GM20431 (cell line): ENCODE results near the gene OR51I1.

Experiments
- in situ Hi-C: fragments of 300-500 bp; cut with MseI, MboI; formaldehyde crosslinking; loops from one replicate; pipeline ENCODE4 v1.15.0; 2020; ENCODE audit warnings: low sequenced_read_pairs; ENCODE audit not compliant: unreplicated experiment

The OR51I1 gene, protein sequence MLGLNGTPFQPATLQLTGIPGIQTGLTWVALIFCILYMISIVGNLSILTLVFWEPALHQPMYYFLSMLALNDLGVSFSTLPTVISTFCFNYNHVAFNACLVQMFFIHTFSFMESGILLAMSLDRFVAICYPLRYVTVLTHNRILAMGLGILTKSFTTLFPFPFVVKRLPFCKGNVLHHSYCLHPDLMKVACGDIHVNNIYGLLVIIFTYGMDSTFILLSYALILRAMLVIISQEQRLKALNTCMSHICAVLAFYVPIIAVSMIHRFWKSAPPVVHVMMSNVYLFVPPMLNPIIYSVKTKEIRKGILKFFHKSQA

DNA sequence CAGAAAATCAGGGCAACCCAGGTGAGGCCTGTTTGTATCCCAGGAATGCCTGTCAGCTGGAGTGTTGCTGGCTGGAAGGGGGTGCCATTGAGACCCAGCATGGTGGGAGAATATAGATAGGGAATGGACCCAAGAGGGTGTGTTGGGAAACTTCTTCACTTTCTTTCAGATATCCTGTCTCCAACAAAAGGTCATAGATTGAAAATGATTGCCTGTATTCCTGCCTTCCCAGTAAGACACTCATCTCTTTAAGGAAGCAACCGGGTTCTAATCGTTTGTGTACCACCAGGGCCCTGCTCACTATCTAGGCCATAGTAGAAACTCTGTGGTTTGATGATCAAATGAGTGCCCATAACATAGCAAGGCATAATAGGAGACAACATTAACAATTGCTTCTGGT is at the start of gene OR51I1:
OR51I1 (minus strand) TSS at position 101 of the 400 bp plus-strand sequence; CDS start at position 101, 0 bp downstream.
- in situ Hi-C loops: no loop called here

DNA sequence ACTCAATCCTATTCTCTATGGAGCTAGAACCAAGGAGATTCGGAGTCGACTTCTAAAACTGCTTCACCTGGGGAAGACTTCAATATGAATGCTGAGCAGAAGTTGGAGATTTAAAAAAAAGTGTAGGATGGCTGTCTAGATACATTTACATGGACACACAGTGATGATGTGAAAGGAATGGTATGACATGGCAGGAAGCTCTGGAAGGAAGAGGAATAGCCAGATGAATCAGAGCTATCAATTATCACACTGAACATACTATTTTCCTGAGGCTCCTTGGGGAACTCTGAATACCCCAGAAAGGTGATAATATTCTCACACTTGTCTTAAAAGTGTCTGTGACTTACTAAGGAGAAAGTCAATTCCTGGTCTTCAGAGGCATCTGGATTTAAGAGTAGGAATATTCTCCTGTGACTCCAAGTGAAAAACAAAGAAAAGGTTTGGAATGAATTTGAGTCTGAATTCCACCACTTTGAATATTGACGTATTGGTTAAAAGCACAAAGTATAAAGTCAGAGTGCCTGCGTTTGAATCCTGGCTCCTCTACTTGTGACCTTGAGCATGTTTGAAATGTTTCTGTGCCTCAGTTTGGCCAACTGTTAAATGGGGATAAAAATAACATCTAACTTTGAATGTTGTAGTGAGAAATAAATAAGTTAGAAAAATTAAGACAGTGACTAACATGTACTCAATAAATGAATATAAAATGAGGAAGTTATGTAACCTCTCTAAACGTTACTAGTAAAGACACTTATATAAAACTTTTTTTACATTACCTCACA is 48.5 kb upstream of the OR51I1 start:
- in situ Hi-C loops: no loop called here

DNA sequence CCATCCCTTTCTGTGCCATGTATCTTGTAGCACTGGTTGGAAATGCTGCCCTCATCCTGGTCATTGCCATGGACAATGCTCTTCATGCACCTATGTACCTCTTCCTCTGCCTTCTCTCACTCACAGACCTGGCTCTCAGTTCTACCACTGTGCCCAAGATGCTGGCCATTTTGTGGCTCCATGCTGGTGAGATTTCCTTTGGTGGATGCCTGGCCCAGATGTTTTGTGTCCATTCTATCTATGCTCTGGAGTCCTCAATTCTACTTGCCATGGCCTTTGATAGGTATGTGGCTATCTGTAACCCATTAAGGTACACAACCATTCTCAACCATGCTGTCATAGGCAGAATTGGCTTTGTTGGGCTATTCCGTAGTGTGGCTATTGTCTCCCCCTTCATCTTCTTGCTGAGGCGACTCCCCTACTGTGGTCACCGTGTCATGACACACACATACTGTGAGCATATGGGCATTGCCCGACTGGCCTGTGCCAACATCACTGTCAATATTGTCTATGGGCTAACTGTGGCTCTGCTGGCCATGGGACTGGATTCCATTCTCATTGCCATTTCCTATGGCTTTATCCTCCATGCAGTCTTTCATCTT is 47.6 kb upstream of the OR51I1 start:
- in situ Hi-C loops: no loop called here

DNA sequence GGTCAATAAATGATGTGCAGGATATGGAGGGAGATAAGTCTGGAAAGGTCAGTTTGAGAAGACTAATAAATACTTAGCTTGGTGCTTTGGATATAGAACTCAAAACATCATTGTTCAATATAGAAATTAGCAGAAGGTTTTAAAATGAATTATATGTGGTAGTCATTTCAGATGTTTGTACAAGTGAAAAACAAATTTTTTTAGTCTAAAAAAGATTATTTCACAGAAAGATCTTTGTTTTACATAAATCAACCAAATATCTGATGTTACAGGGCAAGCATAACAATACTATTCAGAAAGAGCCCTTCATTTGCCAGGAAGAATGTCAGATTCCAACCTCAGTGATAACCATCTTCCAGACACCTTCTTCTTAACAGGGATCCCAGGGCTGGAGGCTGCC is 47.1 kb upstream of the OR51I1 start, which contains the start of gene OR52D1:
OR52D1 (plus strand) TSS at position 301 of the 400 bp plus-strand sequence; CDS start at position 323, 22 bp downstream.
- in situ Hi-C loops: no loop called here

DNA sequence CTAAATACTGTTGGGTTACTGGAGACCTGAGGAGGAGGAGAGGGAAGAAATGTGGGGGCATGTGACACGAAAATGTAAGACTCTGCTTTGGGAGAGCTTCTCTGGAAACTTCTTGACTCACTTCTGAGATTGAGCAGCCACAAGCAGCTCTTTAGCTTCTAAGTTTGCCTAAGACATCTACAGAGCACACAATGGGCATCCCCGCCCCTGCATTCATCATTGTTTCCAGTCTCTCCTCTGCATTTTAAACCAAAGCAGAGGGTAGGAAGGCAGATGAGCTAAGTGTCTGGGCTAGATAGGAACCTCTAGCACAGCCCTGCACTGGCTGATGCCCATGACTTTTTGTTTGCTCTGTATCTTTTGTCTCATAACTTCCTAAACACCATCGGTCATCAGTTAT is 45.1 kb upstream of the OR51I1 start:
- in situ Hi-C loops: no loop called here

DNA sequence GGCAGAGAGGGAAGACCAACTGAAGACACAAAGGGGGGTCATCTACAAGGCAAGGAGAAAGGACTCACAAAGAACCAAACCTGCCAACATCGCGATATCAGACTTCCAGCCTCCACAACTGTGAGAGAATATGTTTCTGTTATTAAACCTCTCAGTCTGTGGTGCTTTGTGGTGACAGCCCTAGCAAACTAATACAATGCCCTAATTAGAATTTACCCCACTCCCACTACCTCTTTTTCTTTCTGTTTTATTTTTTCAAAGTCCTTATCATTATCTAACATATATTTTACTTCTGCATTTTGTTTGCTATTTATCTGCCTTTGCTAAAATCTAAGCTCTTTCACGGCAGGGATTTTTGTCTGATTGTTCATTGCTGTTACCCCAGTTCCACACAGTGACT is 44.7 kb upstream of the OR51I1 start:
- in situ Hi-C loops: no loop called here

DNA sequence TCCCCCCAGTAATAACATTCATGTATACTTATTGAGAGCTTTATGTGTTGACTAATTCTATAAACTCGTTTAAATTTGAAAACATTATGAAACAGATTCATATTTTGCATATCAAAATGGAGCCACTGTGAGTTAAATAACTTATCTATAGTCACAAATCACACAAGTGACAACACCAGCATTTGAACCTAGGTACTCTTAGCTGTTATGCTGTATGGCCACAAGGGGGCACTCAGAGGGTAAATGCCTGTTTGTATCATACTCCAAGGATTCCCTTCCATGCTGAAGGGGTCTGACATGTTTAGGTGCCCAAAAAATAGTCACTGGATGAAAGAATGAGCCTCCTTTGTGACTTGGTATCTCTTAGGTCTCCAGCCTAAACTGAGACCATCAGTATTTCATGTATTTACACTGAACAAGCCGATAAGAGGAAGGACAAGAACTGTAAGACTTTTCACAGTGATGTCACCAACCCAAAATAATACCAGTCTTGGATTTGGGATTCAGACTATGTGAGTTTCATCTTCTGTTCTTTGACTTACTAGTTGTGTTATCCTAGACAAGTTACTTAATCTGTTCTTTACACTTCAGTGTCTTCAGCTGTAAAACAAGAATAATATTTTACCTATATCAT is 35.0 kb upstream of the OR51I1 start:
- in situ Hi-C loops: no loop called here

DNA sequence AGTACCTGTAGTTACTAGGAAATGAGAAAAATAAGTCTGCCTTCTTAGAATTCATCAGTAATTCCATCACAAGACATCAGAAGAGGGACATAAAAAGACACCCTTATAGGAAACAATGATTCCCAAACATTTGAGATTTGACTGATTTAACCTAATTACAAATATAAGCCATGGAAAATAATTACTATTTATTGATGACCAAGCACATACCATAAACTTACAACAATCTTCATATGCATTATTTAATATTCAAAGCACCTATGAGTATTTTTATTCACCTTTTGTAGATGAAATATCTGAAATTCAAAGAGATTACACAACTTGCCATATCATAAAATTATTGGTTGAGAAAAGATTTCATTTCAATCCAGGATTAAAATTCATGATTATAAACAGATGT is 32.6 kb upstream of the OR51I1 start:
- in situ Hi-C loops: no loop called here

DNA sequence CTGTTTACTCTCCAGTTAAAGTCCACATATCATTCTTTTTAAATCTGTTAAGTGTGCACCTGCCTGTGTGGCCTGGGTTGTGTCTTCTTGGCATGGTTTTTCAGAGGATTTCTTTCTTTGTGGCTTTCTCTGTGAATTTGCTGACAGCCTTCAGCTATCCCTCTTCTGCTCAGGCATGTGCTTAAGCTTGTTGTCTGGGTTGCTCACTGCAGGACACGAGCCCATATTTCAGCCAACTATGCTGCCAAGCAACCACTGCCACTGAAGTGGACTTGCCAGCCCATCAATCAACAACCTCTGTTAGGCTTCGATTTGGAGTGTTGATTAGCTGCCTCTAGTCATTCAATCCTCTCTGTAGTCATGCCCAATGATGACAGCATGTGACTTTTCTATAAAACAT is 26.2 kb upstream of the OR51I1 start:
- in situ Hi-C loops: no loop called here

DNA sequence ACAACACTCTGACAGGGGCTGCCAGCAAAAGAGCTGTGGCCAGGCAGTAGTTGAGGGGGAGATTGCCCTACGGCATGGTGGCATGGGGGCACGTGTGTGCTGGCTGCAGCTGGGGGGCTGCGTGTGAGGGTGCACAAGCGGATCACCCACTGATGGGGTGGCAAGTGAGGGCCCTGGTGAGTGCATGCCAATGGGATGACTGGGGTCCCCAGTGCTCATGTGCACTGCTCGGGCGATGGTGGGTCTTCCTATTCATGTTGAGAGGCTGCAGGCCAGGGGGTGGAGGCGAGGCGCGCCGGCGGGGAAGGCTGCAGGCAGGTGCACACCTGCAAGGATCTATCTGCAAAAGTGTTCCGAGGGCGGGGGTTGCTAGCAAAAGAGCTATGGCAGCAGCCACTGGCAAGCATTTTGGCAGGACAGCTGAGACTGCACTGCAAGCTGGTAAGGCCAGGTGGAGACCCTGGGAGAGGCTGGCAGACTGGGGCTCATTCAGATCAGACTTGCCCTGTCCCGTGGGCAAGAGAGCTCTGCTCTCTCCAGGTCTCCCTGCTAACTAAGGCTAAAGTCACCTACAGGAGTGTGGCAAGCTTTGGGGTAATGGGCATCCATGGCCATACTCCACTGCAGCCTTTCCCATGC is 19.8 kb upstream of the OR51I1 start:
- in situ Hi-C loops: no loop called here

DNA sequence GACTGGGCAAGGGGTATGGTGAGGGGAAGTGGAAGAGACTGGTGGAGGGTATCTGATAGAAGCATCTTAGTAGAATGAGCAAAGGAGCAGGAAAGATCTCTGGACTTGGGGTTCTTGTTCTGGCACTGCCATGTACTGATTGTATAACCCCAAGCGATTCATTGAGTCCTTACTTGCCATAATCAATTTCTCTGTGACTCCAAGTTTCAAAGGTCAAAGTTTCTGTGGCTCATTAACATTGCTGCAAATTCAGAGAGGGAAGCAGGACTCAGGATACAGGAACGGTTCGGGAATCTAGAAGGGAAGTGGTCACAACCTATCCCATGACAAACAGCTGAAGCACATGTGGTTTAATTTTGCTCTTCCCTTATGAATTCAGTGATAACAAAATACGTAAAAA is 8.1 kb upstream of the OR51I1 start:
- in situ Hi-C loops: no loop called here

DNA sequence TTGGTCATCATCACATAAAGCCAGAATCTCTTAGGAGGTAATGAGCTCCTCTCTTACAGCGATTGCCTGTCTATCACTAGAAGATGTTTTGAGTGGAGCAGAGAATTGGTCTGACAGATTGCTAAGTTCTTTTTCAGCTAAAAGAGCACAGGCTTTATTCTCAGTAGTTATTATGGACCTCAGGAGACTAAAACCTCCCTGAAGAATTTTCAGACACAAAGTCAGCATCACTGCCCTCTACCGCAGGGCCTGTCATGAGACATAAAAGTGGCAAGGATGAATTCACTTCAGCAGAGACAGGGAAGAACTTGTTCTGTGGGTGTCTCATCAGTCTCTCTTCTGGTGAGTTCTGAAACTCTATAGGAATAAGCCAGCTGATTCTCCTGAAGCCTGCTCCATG is 7.7 kb upstream of the OR51I1 start, which contains the start of gene OR51I2:
OR51I2 (plus strand) TSS at position 301 of the 400 bp plus-strand sequence. CDS start 4,166 bp downstream, outside the sequence.
- in situ Hi-C loops: no loop called here

DNA sequence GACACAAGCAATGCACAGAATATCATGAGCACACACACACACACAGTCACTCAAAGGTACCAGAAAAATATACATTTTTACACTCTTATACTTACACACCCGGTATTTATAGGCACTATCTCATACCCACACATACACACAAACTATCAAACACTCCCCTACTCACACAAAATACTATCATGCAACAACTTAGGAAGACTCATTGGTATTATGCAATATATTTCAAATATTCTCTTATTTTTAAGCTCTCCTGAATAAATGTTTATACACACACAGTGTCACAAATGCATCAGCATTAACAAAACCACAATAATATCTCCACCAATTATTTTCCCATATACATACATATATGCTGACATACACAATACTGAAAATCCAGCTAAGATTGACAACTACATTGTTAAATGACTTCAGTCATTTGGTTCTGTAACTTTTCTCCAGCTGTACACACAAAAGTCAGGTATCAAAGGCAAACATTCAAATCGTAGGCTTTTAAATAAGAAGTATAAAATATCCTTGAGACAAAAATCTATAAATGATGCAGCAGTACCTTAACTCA is 2.6 kb upstream of the OR51I1 start:
- in situ Hi-C loops: no loop called here

DNA sequence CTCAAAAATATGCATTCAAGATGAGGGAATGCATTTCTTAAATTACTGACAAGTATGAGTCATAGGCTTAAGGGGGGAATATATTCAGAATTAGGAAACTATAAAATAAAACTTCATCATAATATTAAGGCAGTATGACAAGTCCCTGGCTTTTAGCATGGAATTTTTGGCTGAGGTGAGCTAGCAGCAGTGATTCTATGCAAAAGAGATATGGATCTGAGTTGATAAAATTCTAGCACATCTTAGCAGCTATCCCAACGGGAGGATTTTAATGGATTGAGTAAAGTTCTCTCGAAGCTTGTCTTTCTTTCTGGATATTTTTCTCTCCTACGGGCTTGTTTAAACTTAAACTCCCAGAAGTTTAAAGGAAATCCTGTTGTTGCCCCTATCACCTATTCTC is 18.2 kb downstream of the OR51I1 start:
- in situ Hi-C loops: no loop called here

DNA sequence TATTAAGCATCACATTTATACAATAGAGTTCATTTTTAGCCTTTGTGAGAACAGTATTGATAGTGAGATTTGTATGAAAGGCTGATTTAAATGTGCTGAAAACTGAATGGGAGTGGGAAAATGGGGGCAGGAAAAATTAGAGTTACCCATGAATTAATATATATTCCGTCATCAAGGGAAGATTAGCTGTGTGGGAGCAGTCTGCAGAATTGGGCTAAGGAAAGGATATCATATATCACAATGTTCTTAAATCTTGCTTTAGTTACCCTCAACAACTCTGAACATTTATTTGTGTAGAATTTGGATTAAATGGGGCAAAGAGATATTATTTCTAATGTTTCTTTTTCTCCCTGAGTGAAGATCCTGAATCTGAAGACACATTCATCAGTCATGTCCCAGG is 19.5 kb downstream of the OR51I1 start, which contains the start of gene OR51Q1:
OR51Q1 (plus strand) TSS at position 301 of the 400 bp plus-strand sequence; CDS start at position 391, 90 bp downstream.
- in situ Hi-C loops: no loop called here

DNA sequence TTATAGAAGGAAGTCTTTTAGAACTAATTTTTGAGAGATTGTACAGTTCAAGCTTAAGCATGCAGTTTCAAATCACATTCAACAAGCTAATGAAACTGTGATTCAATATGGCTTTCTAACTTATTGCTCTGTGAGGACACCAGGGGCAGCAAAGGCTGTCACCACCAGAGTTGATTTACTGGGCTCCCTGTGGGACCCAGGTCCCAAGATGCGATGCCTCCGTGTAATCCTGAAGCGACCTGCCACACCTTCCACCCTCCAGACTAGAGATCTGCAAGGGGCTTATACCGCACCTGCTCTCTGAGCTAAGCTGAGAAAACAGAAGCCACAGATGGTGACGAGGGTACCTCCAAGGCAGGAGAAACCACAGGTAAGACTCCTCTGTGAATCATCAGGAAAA is 20.3 kb downstream of the OR51I1 start:
- in situ Hi-C loops: no loop called here

DNA sequence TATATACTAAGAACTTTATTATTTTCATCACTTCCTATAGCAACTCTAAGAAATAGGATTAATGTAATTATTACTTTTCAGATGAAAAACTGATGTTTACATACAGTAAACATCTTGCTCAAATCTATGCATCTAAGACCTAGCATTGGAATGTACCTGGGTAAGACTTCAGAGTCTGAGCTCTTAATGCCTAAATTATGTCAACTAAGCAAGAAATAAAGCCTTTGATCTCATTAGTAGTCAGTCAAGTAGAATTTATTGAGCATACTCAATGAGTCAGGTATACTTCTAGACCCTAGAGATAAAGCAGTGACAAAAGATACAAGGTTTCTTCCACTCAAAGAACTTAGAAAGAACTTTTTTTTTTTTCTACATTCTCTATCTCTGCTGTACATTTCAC is 36.1 kb downstream of the OR51I1 start:
- in situ Hi-C loops: no loop called here

DNA sequence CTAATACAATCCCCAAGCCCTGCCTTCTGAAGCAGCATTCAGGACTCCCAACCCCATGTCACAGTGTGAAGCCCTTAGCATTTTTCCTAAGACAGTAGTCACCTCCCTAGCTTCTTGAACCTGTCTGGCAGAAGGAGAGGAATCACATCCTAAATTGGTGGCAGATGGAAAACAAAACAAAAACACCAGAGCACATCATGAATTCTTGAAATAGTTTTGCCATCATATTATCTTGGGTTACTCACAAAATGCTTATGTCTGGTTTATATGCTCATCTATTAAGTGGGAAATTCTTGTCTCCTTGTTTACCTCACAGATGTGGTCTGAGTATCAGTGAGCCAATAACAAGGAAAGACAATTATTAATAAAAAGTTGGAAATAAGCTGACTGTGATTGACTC is 42.4 kb downstream of the OR51I1 start:
- in situ Hi-C loops: loop anchor here (25.0 kb wide), 1 partner anchor 287 kb away; no protein-coding TSS in a partner anchor

DNA sequence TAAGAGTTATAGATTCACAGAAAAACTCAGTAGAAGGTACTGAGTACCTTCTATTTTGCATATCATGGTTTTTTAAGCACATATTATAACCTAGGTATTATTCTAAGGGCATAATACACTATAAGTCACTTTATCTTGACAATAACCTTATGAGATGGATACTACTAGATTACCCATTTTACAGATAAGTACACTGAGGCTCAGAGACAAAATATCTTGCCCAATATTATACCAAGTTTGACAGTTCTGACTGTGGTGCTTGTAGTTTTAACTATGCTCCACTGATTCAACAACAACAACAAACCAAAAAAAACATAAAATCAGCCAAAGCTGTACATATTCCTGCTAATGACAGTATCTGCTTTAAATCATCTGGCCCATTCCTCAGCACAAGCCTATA is 47.2 kb downstream of the OR51I1 start:
- in situ Hi-C loops: loop anchor here (25.0 kb wide), 1 partner anchor 282 kb away; no protein-coding TSS in a partner anchor
